ENCODE results near the gene LEPROT. TPM values are rescaled to one million over a fixed set of nuclear protein-coding genes. Genes with fewer than 3 reads are reported as not detected.

LEPROT gene
- total RNA-seq, 1 donor from 2014 or later: 86.1 TPM

DNA sequence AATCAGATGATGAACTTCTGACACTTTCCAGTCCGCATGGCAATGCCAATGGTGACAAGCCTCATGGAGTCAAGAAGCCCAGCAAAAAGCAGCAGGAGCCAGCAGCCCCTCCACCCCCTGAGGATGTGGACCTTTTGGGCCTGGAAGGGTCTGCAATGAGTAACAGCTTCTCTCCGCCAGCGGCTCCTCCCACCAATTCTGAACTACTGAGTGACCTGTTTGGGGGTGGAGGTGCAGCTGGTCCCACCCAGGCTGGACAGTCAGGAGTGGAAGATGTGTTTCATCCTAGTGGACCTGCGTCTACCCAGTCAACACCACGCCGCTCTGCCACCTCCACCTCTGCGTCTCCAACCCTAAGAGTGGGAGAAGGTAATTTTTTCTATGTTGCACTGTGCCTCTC, 28.0 kb upstream of the LEPROT start:
- H3K9me3 Mint-ChIP-seq (ENCODE audit: unreplicated experiment): no peaks in the 10 kb centered on the region
- DNase-seq (ENCODE audit: low spot score): no peak
- H3K4me3 Mint-ChIP-seq (ENCODE audit: unreplicated experiment): no peak overlapping the region
- H3K27ac Mint-ChIP-seq (ENCODE audit: unreplicated experiment): no peak overlapping the region
- H3K27me3 Mint-ChIP-seq (ENCODE audit: unreplicated experiment): no peaks in the 10 kb centered on the region
- H3K36me3 Mint-ChIP-seq (ENCODE audit: low read depth, unreplicated experiment): no peaks in the 10 kb centered on the region
- no peaks in the 10 kb centered on the region for H3K4me1 Mint-ChIP-seq (ENCODE audit: unreplicated experiment)
- TF ChIP-seq, protein P1, sequence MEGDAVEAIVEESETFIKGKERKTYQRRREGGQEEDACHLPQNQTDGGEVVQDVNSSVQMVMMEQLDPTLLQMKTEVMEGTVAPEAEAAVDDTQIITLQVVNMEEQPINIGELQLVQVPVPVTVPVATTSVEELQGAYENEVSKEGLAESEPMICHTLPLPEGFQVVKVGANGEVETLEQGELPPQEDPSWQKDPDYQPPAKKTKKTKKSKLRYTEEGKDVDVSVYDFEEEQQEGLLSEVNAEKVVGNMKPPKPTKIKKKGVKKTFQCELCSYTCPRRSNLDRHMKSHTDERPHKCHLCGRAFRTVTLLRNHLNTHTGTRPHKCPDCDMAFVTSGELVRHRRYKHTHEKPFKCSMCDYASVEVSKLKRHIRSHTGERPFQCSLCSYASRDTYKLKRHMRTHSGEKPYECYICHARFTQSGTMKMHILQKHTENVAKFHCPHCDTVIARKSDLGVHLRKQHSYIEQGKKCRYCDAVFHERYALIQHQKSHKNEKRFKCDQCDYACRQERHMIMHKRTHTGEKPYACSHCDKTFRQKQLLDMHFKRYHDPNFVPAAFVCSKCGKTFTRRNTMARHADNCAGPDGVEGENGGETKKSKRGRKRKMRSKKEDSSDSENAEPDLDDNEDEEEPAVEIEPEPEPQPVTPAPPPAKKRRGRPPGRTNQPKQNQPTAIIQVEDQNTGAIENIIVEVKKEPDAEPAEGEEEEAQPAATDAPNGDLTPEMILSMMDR (IDR thresholded peaks at IDR 0.05; ENCODE audit: unreplicated experiment): no peak

DNA sequence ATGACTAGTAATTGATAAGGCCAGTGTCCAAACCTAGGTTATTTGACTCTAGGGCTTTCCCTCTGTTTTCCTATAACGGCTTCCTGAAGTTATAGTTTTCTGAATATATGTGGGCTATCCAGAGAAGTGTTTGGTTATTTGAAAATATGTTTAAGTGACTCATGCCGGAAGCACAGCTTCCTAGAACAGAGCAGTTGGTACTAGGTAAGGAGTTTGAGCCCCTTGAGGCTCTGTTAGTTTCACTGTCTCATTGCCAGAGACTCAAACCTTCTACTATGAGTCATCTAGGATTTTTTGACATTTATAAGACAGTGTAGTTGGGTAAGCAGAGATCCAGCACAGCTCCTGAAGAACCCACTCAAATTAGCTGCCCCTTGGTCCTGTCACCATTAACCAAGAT, 27.1 kb upstream of the LEPROT start:
- TF ChIP-seq, protein P1 (IDR thresholded peaks at IDR 0.05; ENCODE audit: unreplicated experiment): no peak
- DNase-seq (ENCODE audit: low spot score): no peak
- Mint-ChIP-seq H3K4me1 (ENCODE audit: unreplicated experiment) (no peaks in the 10 kb centered on the region), H3K9me3 (ENCODE audit: unreplicated experiment) (no peaks in the 10 kb centered on the region), H3K27ac (ENCODE audit: unreplicated experiment) (no peak overlapping the region), H3K4me3 (ENCODE audit: unreplicated experiment) (no peak overlapping the region), H3K27me3 (ENCODE audit: unreplicated experiment) (no peaks in the 10 kb centered on the region), H3K36me3 (ENCODE audit: low read depth, unreplicated experiment) (no peaks in the 10 kb centered on the region)

DNA sequence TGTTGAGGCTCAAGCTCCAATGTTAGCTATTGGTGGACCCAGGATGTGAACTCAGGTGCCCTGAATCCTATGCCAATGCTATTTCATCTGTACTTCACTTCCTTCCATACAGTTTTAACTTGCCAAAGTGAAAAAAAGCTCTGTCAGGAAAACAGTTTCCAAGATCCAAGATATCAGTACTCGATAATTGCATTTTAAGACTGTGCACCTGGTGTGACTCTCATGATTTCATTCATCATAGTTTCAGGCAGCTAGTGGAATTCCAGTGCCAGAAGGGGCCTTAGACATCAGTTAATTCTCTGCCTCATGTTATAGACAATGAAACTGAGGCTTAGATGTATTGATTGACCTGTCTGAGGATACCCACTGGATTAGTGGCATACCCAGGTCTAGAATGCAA, 26.5 kb upstream of the LEPROT start:
- TF ChIP-seq, protein P1 (IDR thresholded peaks at IDR 0.05; ENCODE audit: unreplicated experiment): no peak
- no peaks in the 10 kb centered on the region for H3K4me1 Mint-ChIP-seq (ENCODE audit: unreplicated experiment)
- no peak for DNase-seq (ENCODE audit: low spot score)
- H3K27me3 Mint-ChIP-seq (ENCODE audit: unreplicated experiment): no peaks in the 10 kb centered on the region
- H3K4me3 Mint-ChIP-seq (ENCODE audit: unreplicated experiment): no peak overlapping the region
- no peaks in the 10 kb centered on the region for H3K36me3 Mint-ChIP-seq (ENCODE audit: low read depth, unreplicated experiment)
- no peaks in the 10 kb centered on the region for H3K9me3 Mint-ChIP-seq (ENCODE audit: unreplicated experiment)
- no peak overlapping the region for H3K27ac Mint-ChIP-seq (ENCODE audit: unreplicated experiment)

DNA sequence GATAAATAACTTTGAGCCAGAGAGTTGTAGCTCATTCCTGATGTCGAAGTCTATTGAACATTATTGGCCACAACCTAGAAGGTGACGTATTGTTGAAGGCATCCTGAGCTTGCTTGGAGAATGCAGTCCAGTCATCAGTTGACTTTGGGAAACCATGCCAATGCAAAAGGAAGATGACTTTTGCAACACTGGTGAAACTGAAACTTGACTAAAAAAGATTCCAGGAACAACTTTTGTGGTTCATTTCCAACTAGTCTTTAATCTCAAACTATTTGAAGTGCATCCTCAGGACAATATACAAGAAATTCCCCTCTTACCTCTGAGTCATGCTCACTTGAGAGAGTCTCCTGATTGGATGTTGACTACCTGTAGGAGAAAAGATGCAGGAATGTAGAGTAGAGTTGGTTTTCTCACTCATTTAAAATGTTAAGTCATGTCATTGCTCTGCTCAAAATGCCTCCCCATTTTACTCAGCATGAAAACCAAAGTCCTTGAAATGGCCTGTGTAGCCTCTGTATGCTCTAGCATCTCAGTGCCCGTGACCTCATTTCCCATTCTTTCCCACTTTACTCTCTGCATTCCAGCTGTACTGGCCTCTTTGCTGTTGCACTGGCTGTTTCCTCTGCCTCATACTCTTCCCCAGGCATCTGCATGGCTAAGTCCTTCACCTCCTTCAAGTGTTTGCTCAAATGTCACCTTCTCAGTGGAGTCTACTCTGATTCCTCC, 24.4 kb upstream of the LEPROT start:
- Mint-ChIP-seq H3K27ac (ENCODE audit: unreplicated experiment) (no peak overlapping the region), H3K4me1 (ENCODE audit: unreplicated experiment) (no peaks in the 10 kb centered on the region), H3K27me3 (ENCODE audit: unreplicated experiment) (no peaks in the 10 kb centered on the region), H3K4me3 (ENCODE audit: unreplicated experiment) (no peak overlapping the region), H3K9me3 (ENCODE audit: unreplicated experiment) (no peaks in the 10 kb centered on the region), H3K36me3 (ENCODE audit: low read depth, unreplicated experiment) (no peaks in the 10 kb centered on the region)
- DNase-seq (ENCODE audit: low spot score): no peak
- TF ChIP-seq, protein P1 (IDR thresholded peaks at IDR 0.05; ENCODE audit: unreplicated experiment): no peak

DNA sequence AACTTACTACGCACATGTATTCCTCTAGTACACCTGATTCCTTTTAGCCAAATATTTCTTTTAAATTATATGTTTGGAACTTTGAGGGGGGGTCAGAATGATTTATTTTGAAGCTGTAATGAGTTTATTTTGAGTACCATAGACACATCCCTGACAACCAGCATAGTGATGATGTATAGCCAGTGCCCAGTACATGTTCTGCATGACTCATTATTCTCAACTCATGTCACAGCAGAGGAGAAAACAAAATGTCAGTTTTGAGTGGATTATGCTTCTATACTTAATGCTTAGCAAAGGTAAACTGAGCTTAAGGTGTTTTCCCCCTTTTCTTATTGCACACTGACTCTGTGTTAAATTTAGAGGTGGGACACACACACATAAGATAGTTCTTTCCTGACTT, 22.4 kb upstream of the LEPROT start:
- Mint-ChIP-seq H3K27me3 (ENCODE audit: unreplicated experiment) (no peaks in the 10 kb centered on the region), H3K27ac (ENCODE audit: unreplicated experiment) (no peak overlapping the region), H3K4me1 (ENCODE audit: unreplicated experiment) (no peaks in the 10 kb centered on the region), H3K36me3 (ENCODE audit: low read depth, unreplicated experiment) (no peaks in the 10 kb centered on the region), H3K4me3 (ENCODE audit: unreplicated experiment) (no peak overlapping the region), H3K9me3 (ENCODE audit: unreplicated experiment) (no peaks in the 10 kb centered on the region)
- TF ChIP-seq, protein P1 (IDR thresholded peaks at IDR 0.05; ENCODE audit: unreplicated experiment): no peak
- no peak for DNase-seq (ENCODE audit: low spot score)
